GM18526 (cell line): ENCODE results near the gene C16orf78.

Source experiments
- POLR2A ChIP-seq: IDR thresholded peaks from 3 replicates; pipeline ENCODE4 v1.6.1; 2011; ENCODE audit not compliant: insufficient read length; ENCODE audit errors: extremely low read depth

Gene C16orf78, protein sequence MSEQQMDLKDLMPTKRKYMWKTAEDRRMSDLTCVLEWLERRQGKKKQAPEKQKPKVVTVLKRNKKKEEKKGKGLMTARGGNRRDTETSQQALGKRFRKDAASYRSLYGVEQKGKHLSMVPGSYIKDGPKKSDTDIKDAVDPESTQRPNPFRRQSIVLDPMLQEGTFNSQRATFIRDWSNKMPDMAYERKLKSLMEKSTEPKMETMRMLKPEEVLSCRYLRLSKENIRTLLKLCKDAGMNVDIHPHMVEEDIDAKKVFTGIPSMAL

GRCh38 chr16:49373504-49373903 lies at the start of gene C16orf78:
Gene C16orf78 (plus strand): TSS chr16:49373804. CDS start chr16:49373940, 136 bp downstream.
- no peak for TF ChIP-seq POLR2A

DNA sequence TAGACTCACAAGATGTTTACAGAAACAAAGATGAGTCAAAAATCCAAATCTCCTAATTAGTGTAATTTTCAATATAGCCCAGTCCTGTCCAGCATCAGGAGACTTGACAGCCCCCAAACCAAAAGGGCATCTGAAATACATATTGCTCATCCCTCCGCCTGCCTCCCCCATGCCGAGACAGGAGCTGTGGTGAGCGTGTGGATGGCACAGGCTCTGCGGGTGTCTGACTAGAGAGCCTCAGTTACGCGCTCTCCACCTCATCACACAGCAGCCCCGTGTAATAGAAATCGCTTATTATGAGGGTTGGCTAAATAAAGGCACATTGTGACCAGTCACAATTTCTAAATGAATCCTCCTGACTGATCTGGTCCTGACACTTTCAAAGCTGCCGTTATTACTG lies 48.9 kb upstream of the C16orf78 start:
- TF ChIP-seq POLR2A, result no peak

DNA sequence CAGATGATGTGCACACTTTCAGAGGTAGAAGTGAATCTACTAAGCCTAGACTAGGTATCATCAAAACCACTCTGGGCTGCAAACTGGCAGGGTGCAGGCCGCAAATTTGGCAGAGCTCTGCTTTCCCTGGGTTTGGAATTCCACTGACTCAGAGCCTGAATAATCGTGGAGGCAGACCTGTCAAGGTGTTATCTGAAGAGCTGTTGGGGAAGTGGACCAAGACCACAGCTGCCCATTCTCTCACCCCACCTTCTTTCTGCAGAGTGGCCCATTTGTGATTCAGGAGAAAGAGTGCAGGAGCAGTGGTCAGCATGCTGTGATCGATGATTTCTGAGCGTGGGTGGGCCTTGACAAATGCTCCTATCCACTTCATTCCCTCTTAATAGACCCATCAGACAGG lies 46.1 kb upstream of the C16orf78 start:
- TF ChIP-seq POLR2A, result no peak

GRCh38 chr16:49328325-49328724 lies 45.3 kb upstream of the C16orf78 start:
- TF ChIP-seq POLR2A, result no peak

DNA sequence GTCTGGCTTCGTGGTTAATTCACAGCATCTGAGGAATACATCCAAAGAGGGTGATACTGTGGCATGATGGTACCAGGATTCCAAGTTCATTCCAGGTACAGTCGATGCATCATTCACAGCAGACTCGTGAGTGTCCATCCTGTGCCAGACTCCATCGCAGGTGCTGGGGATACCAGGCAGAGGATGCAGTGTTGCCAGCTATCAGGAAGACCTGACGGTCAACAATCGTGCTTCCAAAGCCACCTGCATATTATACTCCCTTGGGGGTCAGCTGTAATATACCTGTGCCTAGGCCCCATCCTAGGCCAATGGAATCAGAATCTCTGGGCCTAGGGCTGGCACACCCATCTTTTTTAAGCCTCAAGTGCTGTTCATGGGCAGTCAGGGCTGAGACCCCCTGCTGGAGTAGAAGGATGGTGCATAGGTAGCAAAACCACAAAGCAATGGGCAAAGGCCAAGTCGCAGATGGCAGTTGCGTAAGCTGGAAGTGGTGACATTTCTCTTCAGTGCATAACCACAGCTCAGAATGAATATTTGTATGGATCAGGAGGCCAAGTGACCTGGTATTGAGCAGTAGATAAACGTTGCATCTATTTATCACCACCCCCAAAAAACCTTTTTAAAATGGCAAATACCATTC lies 42.9 kb upstream of the C16orf78 start:
- no peak for TF ChIP-seq POLR2A

GRCh38 chr16:49332589-49333258 lies 40.9 kb upstream of the C16orf78 start:
- no peak for TF ChIP-seq POLR2A

DNA sequence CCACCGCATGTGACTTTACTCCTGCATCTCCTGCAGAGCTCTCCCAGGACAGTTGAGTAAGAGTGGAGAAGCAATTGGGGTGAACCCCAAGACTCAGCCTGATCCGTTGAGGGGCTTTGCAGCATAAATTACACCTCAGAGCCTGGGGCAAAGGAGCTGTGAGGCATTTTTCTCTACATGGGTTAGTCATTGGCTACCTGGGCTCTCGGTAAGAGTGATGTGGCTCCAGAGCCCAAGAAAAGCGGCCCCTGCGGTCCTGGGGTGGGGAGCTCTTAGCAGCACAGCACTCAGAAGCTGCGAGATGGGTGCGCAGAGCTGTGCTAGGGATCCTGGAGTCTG lies 40.4 kb upstream of the C16orf78 start:
- no peak for TF ChIP-seq POLR2A

- no peak for TF ChIP-seq POLR2A
Measured at GRCh38 chr16:49335828-49336227, 37.8 kb upstream of the C16orf78 start.

GRCh38 chr16:49336581-49336980 lies 37.0 kb upstream of the C16orf78 start:
- no peak for TF ChIP-seq POLR2A

GRCh38 chr16:49337814-49338350 lies 35.7 kb upstream of the C16orf78 start:
- TF ChIP-seq POLR2A, result no peak

- TF ChIP-seq POLR2A, result no peak
Measured at GRCh38 chr16:49338611-49339265, 34.9 kb upstream of the C16orf78 start.

DNA sequence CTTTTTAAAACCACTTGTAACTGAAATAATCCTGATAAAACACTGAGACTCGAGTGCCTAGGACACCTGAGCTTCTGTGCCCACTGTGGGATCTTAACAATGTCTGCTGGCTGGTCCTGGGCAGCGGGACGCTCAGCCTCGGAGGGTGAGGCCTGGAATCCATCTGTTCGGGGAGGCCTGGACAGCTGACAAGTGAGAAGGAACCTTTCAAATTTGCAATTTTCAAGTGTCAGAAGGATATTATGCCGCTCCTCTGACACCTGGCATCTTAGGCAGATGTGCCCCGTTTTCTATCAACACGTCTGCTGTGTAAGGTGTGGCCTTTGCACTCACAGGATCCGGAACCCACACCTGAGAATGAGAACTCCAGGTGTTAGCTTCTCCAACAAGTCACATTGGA lies 33.1 kb upstream of the C16orf78 start:
- TF ChIP-seq POLR2A, result no peak

DNA sequence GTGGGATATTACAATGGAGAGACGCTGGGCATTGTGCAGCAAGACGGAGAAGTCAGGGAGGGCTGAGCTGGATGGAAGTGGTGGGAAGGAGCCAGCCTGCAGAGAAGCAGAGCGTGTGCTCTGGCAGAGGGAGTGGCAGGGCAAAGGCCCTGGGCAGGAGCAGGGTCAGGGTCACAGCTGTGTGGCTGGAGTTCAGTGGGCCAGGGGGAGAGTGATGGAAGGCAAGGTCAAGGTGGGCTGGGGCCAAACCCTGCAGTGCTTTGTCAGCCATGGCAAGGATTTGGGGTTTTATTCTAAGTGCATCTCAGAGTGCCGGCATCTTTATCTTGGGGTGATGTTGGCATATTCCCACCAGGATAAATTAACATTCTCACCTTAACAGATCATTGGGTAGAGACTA lies 31.9 kb upstream of the C16orf78 start:
- no peak for TF ChIP-seq POLR2A

DNA sequence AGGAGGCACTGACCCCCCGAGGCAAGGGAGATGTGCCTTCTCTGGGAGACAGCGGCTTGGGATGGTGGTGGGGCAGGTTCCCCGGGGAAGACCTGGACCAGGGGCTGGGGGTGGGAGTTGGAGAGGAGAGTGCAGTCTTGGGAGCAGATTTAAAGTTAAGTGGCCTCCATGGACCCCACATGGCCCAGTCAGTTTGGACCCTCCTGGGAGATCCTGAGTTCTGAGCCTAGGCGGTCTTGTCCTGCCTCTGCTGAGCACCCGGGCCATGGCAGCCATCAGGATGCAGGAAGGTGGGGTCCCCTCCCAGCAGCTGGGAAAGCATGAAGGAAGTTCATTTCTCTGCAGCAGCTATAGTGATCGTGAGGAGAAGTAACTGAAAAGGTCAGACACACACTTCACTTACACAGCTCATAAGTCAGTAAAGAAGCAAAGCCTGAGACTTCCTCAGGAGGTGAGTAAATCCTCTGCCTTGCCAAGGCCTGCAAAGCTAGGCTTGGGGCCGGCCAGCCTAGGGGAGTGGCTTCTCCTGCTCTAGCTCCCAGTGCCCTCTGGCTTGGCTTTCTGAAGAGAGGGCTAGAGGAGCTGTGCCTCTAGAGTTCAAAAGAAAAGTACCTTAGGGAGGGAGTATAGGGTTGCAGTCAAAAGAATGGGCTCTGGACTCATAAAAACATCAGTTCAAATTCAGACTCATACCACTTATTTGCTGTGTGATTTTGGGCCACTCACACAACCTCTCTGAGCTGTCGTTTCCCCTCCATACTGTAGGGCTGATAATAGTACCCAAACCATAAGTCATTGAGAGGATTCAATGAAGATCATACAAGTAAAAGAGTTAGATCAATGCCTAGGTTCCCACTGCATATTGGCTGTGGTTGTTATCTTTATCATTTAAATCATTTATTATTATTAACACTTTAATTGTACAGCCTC lies 31.0 kb upstream of the C16orf78 start:
- no peak for TF ChIP-seq POLR2A

DNA sequence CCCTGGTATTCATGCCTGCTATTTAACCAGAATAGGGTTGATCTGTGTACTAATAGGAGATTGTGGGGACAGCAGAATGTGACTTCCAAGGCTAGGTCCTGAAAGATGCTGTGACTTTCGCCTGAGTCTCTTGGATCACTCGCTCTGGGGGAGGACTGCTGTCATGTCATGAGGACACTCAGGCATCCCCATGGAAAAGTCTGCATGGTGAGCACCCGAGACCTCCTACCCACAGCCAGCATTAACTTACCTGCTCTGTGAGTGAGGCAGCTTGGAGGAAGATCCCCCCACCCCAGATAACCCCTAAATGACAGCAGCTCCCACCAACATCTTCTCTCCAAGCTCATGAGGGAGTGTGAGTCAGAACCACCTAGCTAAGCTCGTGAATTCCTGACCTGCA lies 30.3 kb upstream of the C16orf78 start:
- TF ChIP-seq POLR2A, result no peak
